HepG2 (cell line): ENCODE measurements around the gene C2orf15. TPM values are rescaled to one million over a fixed set of nuclear protein-coding genes. Genes with fewer than 3 reads are reported as not detected.
A peak's percentile ranks its signal among the peaks of the same experiment; 100 is the strongest.

ENCODE experiments used
- ATAD3A ChIP-seq: sonication (generic); formaldehyde crosslinking; IDR thresholded peaks from 2 replicates; pipeline ENCODE4 v1.4.0; 2020; ENCODE audit warnings: missing genetic modification reagents
- CENPT ChIP-seq: sonication (generic); formaldehyde crosslinking; IDR thresholded peaks from 2 replicates; pipeline ENCODE4 v1.8.0; 2022; ENCODE audit warnings: low read depth, mild to moderate bottlenecking, moderate library complexity, missing genetic modification reagents
- DBP ChIP-seq: sonication (generic); formaldehyde crosslinking; IDR thresholded peaks from 2 replicates; pipeline ENCODE4 v1.4.0; 2020; ENCODE audit warnings: missing genetic modification reagents; ENCODE audit errors: not compliant biosample characterization
- KDM2A ChIP-seq: sonication (generic); formaldehyde crosslinking; IDR thresholded peaks from 2 replicates; pipeline ENCODE4 v1.4.0; 2020; ENCODE audit warnings: low read depth, missing genetic modification reagents, borderline replicate concordance
- KLF16 ChIP-seq, 2 experiments: sonication (generic) in 1 of 2; formaldehyde crosslinking in 1 of 2; IDR thresholded peaks; 2 replicates each; pipeline versions ENCODE4 v1.6.1 to v1.8.0; 2016 to 2023; ENCODE audit warnings: missing genetic modification reagents in 2 of 2, missing compliant biosample characterization in 1 of 2
- MAF1 ChIP-seq: sonication (generic); formaldehyde crosslinking; IDR thresholded peaks from 2 replicates; pipeline ENCODE4 v1.5.0; 2020; ENCODE audit warnings: missing genetic modification reagents, borderline replicate concordance
- MIXL1 ChIP-seq: IDR thresholded peaks from 2 replicates; pipeline ENCODE4 v1.6.1; 2016
- MNT ChIP-seq: fragments of 450-650 bp; IDR thresholded peaks from 2 replicates; pipeline ENCODE4 v1.6.1; 2016
- MYNN ChIP-seq: sonication (generic); formaldehyde crosslinking; IDR thresholded peaks from 2 replicates; pipeline ENCODE4 v1.4.0; 2020; ENCODE audit warnings: mild to moderate bottlenecking, low read depth, missing genetic modification reagents
- NCOR1 ChIP-seq: fragments of 200-600 bp; sonication (generic); IDR thresholded peaks from 2 replicates; pipeline ENCODE4 v1.7.0; 2017; ENCODE audit warnings: antibody characterized with exemption, low read length, borderline replicate concordance
- PAF1 ChIP-seq: IDR thresholded peaks from 2 replicates; pipeline ENCODE4 v1.6.1; 2016; ENCODE audit warnings: missing genetic modification reagents, missing compliant biosample characterization
- PLRG1 ChIP-seq: fragments of 450-650 bp; conservative IDR thresholded peaks from 2 replicates; pipeline ENCODE4 v1.6.1; 2016
- REST ChIP-seq, 2 experiments: IDR thresholded peaks; 2 replicates each; pipeline ENCODE4 v1.6.1; 2011 to 2012; ENCODE audit warnings: low read length in 2 of 2, borderline replicate concordance in 1 of 2, low read depth in 1 of 2, mild to moderate bottlenecking in 1 of 2, moderate library complexity in 1 of 2
- RNF2 ChIP-seq: fragments of 450-650 bp; conservative IDR thresholded peaks from 2 replicates; pipeline ENCODE4 v1.6.1; 2016; ENCODE audit warnings: low read depth
- SKI ChIP-seq: fragments of 450-650 bp; IDR thresholded peaks from one replicate; pipeline ENCODE4 v1.6.1; 2018; ENCODE audit warnings: mild to moderate bottlenecking; ENCODE audit not compliant: partially characterized antibody
- TP53 ChIP-seq: sonication (generic); formaldehyde crosslinking; conservative IDR thresholded peaks from 2 replicates; pipeline ENCODE4 v1.4.0; 2020; ENCODE audit warnings: missing genetic modification reagents
- ZBTB8A ChIP-seq: sonication (generic); formaldehyde crosslinking; IDR thresholded peaks from 2 replicates; pipeline ENCODE4 v1.4.0; 2020; ENCODE audit warnings: mild to moderate bottlenecking, low read depth, missing genetic modification reagents, borderline replicate concordance
- ZKSCAN8 ChIP-seq: IDR thresholded peaks from 2 replicates; pipeline ENCODE4 v1.6.1; 2016; ENCODE audit warnings: borderline replicate concordance, missing genetic modification reagents, missing compliant biosample characterization
- ZNF136 ChIP-seq: sonication (generic); formaldehyde crosslinking; IDR thresholded peaks from 2 replicates; pipeline ENCODE4 v1.8.1; 2022; ENCODE audit warnings: low read depth, mild to moderate bottlenecking, moderate library complexity, missing genetic modification reagents
- ZNF251 ChIP-seq: sonication (generic); formaldehyde crosslinking; IDR thresholded peaks from 2 replicates; pipeline ENCODE4 v1.9.0; 2021; ENCODE audit warnings: mild to moderate bottlenecking, missing genetic modification reagents
- ZNF382 ChIP-seq: sonication (generic); formaldehyde crosslinking; IDR thresholded peaks from 2 replicates; pipeline ENCODE4 v1.5.0; 2020; ENCODE audit warnings: missing genetic modification reagents, mild to moderate bottlenecking, borderline replicate concordance
- ZNF674 ChIP-seq: sonication (generic); formaldehyde crosslinking; IDR thresholded peaks from 2 replicates; pipeline ENCODE4 v1.5.0; 2020; ENCODE audit warnings: low read depth, mild to moderate bottlenecking, missing genetic modification reagents
- ZNF879 ChIP-seq: sonication (generic); formaldehyde crosslinking; IDR thresholded peaks from 2 replicates; pipeline ENCODE4 v1.8.1; 2023; ENCODE audit warnings: missing genetic modification reagents
- ZSCAN29 ChIP-seq: sonication (generic); formaldehyde crosslinking; conservative IDR thresholded peaks from 2 replicates; pipeline ENCODE4 v1.4.0; 2020; ENCODE audit warnings: mild to moderate bottlenecking, missing genetic modification reagents
- polyA plus RNA-seq, 8 experiments: library from polyadenylated mRNA; depleted of rRNA in 3 of 8; stranded (reverse) in 7 of 8; unstranded in 1 of 8; fragments of >200 nt; fragmentation: Illumina TruSeq in 4 of 8; extraction: Trizol in 4 of 8; gene quantifications; 2 replicates each; pipeline versions ENCODE4 v1.2.1 to v1.2.3, GENCODE V29; 2011 to 2016; ENCODE audit warnings: low read depth in 4 of 8, missing spikeins in 1 of 8, mixed read lengths in 1 of 8; ENCODE audit not compliant: insufficient read depth in 1 of 8
- total RNA-seq, 5 experiments: library from RNA; depleted of rRNA; stranded (reverse); fragments of >200 nt; fragmentation: Illumina TruSeq; extraction: Trizol; gene quantifications; 2 replicates each; pipeline ENCODE4 v1.2.3, GENCODE V29; 2016; ENCODE audit warnings: low read depth in 1 of 5

The C2orf15 gene
- total and polyA plus RNA-seq, 2 of the 13 experiments (the other 11 are each of a cell fraction or from before 2014, with no cell fraction given), result 5.5 to 8.3 TPM

- TF ChIP-seq MYNN (CRISPR knock-in tag) (0 out of 2 replicates have a peak, but pooled peaks have one; percentile 43), MNT (peak; percentile 81), PAF1 (no peak), SKI (peak; percentile 46), PLRG1 (no peak), REST (IDR thresholded peaks at IDR 0.05; ENCODE audit: borderline replicate concordance in 1 of 2, low read depth in 1 of 2, low read length in 2 of 2) (no peak; a peak in 1 of 4 replicates), ZNF382 (CRISPR knock-in tag) (no peak), KDM2A (CRISPR knock-in tag) (peak; percentile 99), ZBTB8A (peak; percentile 85; the same call in 1 of the 2 replicates), TP53 (CRISPR knock-in tag) (peak; percentile 63; the same call in 1 of the 2 replicates), NCOR1 (no peak; the same call in 1 of the 2 replicates), ZSCAN29 (CRISPR knock-in tag) (peak; percentile 97), ZNF879 (peak; percentile 89), ZKSCAN8 (CRISPR knock-in tag) (peak; percentile 89; the same call in 1 of the 2 replicates), RNF2 (peak; percentile 91), CENPT (CRISPR knock-in tag) (peak; percentile 97; the same call in 1 of the 2 replicates), ZNF674 (CRISPR knock-in tag) (peak; percentile 96; the same call in 1 of the 2 replicates), ATAD3A (CRISPR knock-in tag) (peak; percentile 48; the same call in 1 of the 2 replicates), MAF1 (CRISPR knock-in tag) (peak; percentile 92), KLF16 (CRISPR knock-in tag; IDR thresholded peaks at IDR 0.05) (peak in 1 of 2 experiments; percentile 100; a peak in 2 of 4 replicates), DBP (peak; percentile 49), ZNF136 (CRISPR knock-in tag) (peak; percentile 98), MIXL1 (CRISPR knock-in tag) (peak; percentile 87), ZNF251 (peak; percentile 90)
These were observed 13.4 kb downstream of the C2orf15 start, which contains the start of the genes LIPT1 and TSGA10 (continued) for GRCh38 chr2:99154643-99155536.
